ENCODE results near the gene ZNF280B.

The ZNF280B gene

GRCh38 chr22:22508274-22509176, at the start of gene ZNF280B:
Gene ZNF280B (minus strand): TSS chr22:22508742. CDS start chr22:22489398, 19,344 bp downstream.
- peak within 1 kb of the TSS; percentile 80 for H3K4me3 ChIP-seq
- H3K9ac ChIP-seq (ENCODE audit: insufficient read length): peak within 1 kb of the TSS; percentile 76
- no peak within 1 kb of the TSS for H3K27ac ChIP-seq
- no peaks in the 10 kb centered on the region for H3K9me3 ChIP-seq (ENCODE audit: low read depth, low read length)
- H3K36me3 ChIP-seq (ENCODE audit: insufficient read depth, low read length): peaks cover 3% of the 10 kb centered on the region; the same call in 1 of the 2 replicates
- TF ChIP-seq FOXP2 (optimal IDR thresholded peaks at IDR 0.05; ENCODE audit: control extremely low read depth, extremely low read length, insufficient read depth) (no peak), POLR2AphosphoS5 (IDR thresholded peaks at IDR 0.05; ENCODE audit: borderline replicate concordance, low read depth, low read length) (no peak), EZH2 (IDR thresholded peaks at IDR 0.05) (no peak)
- DNase-seq (ENCODE audit: low read depth, low spot score): no peak

- H3K9me3 ChIP-seq (ENCODE audit: low read depth, low read length): no peaks in the 10 kb centered on the region
- H3K4me3 ChIP-seq: no peak overlapping the region
- H3K36me3 ChIP-seq (ENCODE audit: insufficient read depth, low read length): peaks cover 16% of the 10 kb centered on the region
- no peak for TF ChIP-seq FOXP2 (optimal IDR thresholded peaks at IDR 0.05; ENCODE audit: control extremely low read depth, extremely low read length, insufficient read depth)
- no peak for TF ChIP-seq POLR2AphosphoS5 (IDR thresholded peaks at IDR 0.05; ENCODE audit: borderline replicate concordance, low read depth, low read length)
- TF ChIP-seq EZH2 (IDR thresholded peaks at IDR 0.05): no peak
- no peak overlapping the region for H3K27ac ChIP-seq
- H3K9ac ChIP-seq (ENCODE audit: insufficient read length): no peak overlapping the region
- no peak for DNase-seq (ENCODE audit: low read depth, low spot score)
These were observed 48.7 kb upstream of the ZNF280B start for GRCh38 chr22:22556995-22557925.

GRCh38 chr22:22556578-22556977, 48.0 kb upstream of the ZNF280B start:
- no peak overlapping the region for H3K9ac ChIP-seq (ENCODE audit: insufficient read length)
- peaks cover 20% of the 10 kb centered on the region for H3K36me3 ChIP-seq (ENCODE audit: insufficient read depth, low read length)
- no peak for TF ChIP-seq POLR2AphosphoS5 (IDR thresholded peaks at IDR 0.05; ENCODE audit: borderline replicate concordance, low read depth, low read length)
- no peak for TF ChIP-seq FOXP2 (optimal IDR thresholded peaks at IDR 0.05; ENCODE audit: control extremely low read depth, extremely low read length, insufficient read depth)
- no peak for TF ChIP-seq EZH2 (IDR thresholded peaks at IDR 0.05)
- no peak for DNase-seq (ENCODE audit: low read depth, low spot score)
- H3K4me3 ChIP-seq: no peak overlapping the region
- H3K9me3 ChIP-seq (ENCODE audit: low read depth, low read length): no peaks in the 10 kb centered on the region
- H3K27ac ChIP-seq: no peak overlapping the region

- Histone ChIP-seq H3K27ac (no peak overlapping the region), H3K9ac (ENCODE audit: insufficient read length) (no peak overlapping the region), H3K36me3 (ENCODE audit: insufficient read depth, low read length) (peaks cover 29% of the 10 kb centered on the region), H3K4me3 (no peak overlapping the region), H3K9me3 (ENCODE audit: low read depth, low read length) (no peaks in the 10 kb centered on the region)
- DNase-seq (ENCODE audit: low read depth, low spot score): no peak
- TF ChIP-seq FOXP2 (optimal IDR thresholded peaks at IDR 0.05; ENCODE audit: control extremely low read depth, extremely low read length, insufficient read depth) (no peak), EZH2 (IDR thresholded peaks at IDR 0.05) (no peak), POLR2AphosphoS5 (IDR thresholded peaks at IDR 0.05; ENCODE audit: borderline replicate concordance, low read depth, low read length) (no peak)
These were observed 47.1 kb upstream of the ZNF280B start for GRCh38 chr22:22555596-22555995.

- no peak overlapping the region for H3K9ac ChIP-seq (ENCODE audit: insufficient read length)
- H3K9me3 ChIP-seq (ENCODE audit: low read depth, low read length): no peaks in the 10 kb centered on the region
- H3K4me3 ChIP-seq: no peak overlapping the region
- TF ChIP-seq FOXP2 (optimal IDR thresholded peaks at IDR 0.05; ENCODE audit: control extremely low read depth, extremely low read length, insufficient read depth): no peak
- no peak for TF ChIP-seq POLR2AphosphoS5 (IDR thresholded peaks at IDR 0.05; ENCODE audit: borderline replicate concordance, low read depth, low read length)
- no peak for TF ChIP-seq EZH2 (IDR thresholded peaks at IDR 0.05)
- DNase-seq (ENCODE audit: low read depth, low spot score): no peak
- H3K36me3 ChIP-seq (ENCODE audit: insufficient read depth, low read length): peaks cover 38% of the 10 kb centered on the region
- no peak overlapping the region for H3K27ac ChIP-seq
These were observed 46.2 kb upstream of the ZNF280B start for GRCh38 chr22:22554587-22555284.

- no peak for DNase-seq (ENCODE audit: low read depth, low spot score)
These were observed 45.4 kb upstream of the ZNF280B start for GRCh38 chr22:22553735-22554586.

GRCh38 chr22:22553141-22553540, 44.6 kb upstream of the ZNF280B start:
- H3K9me3 ChIP-seq (ENCODE audit: low read depth, low read length): no peaks in the 10 kb centered on the region
- peaks cover 54% of the 10 kb centered on the region for H3K36me3 ChIP-seq (ENCODE audit: insufficient read depth, low read length)
- no peak for DNase-seq (ENCODE audit: low read depth, low spot score)
- H3K4me3 ChIP-seq: no peak overlapping the region
- no peak for TF ChIP-seq EZH2 (IDR thresholded peaks at IDR 0.05)
- no peak for TF ChIP-seq FOXP2 (optimal IDR thresholded peaks at IDR 0.05; ENCODE audit: control extremely low read depth, extremely low read length, insufficient read depth)
- TF ChIP-seq POLR2AphosphoS5 (IDR thresholded peaks at IDR 0.05; ENCODE audit: borderline replicate concordance, low read depth, low read length): no peak
- H3K27ac ChIP-seq: no peak overlapping the region
- H3K9ac ChIP-seq (ENCODE audit: insufficient read length): no peak overlapping the region

More at GRCh38 chr22:22553735-22554586, 45.4 kb upstream of the ZNF280B start:
- Histone ChIP-seq H3K36me3 (ENCODE audit: insufficient read depth, low read length) (peaks cover 45% of the 10 kb centered on the region), H3K4me3 (no peak overlapping the region), H3K27ac (no peak overlapping the region), H3K9me3 (ENCODE audit: low read depth, low read length) (no peaks in the 10 kb centered on the region), H3K9ac (ENCODE audit: insufficient read length) (no peak overlapping the region)
- TF ChIP-seq EZH2 (IDR thresholded peaks at IDR 0.05): no peak
- no peak for TF ChIP-seq FOXP2 (optimal IDR thresholded peaks at IDR 0.05; ENCODE audit: control extremely low read depth, extremely low read length, insufficient read depth)
- TF ChIP-seq POLR2AphosphoS5 (IDR thresholded peaks at IDR 0.05; ENCODE audit: borderline replicate concordance, low read depth, low read length): no peak
